Esophagus muscularis mucosa (tissue), 4 donors: ENCODE results near the gene C1QC. TPM values are rescaled to one million over a fixed set of nuclear protein-coding genes. Genes with fewer than 3 reads are reported as not detected.

ENCODE experiments used
- DNase-seq: peaks from one replicate; pipeline ENCODE4 v3.0.0-alpha.2; 2017; ENCODE audit errors: extremely low spot score
- H3K27ac ChIP-seq, 4 donors: fragments of 200-600 bp; sonication (generic); replicated peaks in 1 of 4; 1 replicate in 3 of 4; 2 replicates in 1 of 4; pipeline ENCODE4 v1.5.1; 2016 to 2019; ENCODE audit warnings: mild to moderate bottlenecking in 1 of 4
- H3K27me3 ChIP-seq, 4 donors: fragments of 200-600 bp; sonication (generic); one replicate each; pipeline versions ENCODE4 v1.5.1 to v1.6.0; 2016 to 2019
- H3K36me3 ChIP-seq, 4 donors: fragments of 200-600 bp; sonication (generic); one replicate each; pipeline ENCODE4 v1.5.1; 2016 to 2019
- H3K4me1 ChIP-seq, 4 donors: fragments of 200-600 bp; sonication (generic); one replicate each; pipeline ENCODE4 v1.5.1; 2016 to 2019
- H3K4me3 ChIP-seq, 4 donors: fragments of 200-600 bp; sonication (generic); 1 replicate in 2 of 4; 2 replicates in 2 of 4; pipeline ENCODE4 v1.5.1; 2016 to 2019; ENCODE audit warnings: mild to moderate bottlenecking in 4 of 4, moderate library complexity in 1 of 4
- H3K9me3 ChIP-seq, 4 donors: fragments of 200-600 bp; sonication (generic); 1 replicate in 3 of 4; 2 replicates in 1 of 4; pipeline ENCODE4 v1.5.1; 2016 to 2019
- CTCF ChIP-seq, 3 experiments: fragments of 200-600 bp in 2 of 3; fragments of 450-650 bp in 1 of 3; sonication (generic) in 2 of 3; IDR thresholded peaks; one replicate each; pipeline ENCODE4 v1.5.1; 2017 to 2019; ENCODE audit warnings: antibody characterized with exemption in 3 of 3, mild to moderate bottlenecking in 2 of 3, moderate library complexity in 1 of 3
- EP300 ChIP-seq: sonication (generic); formaldehyde crosslinking; IDR thresholded peaks from one replicate; pipeline ENCODE4 v1.6.1; 2017; ENCODE audit warnings: antibody characterized with exemption
- POLR2A ChIP-seq: fragments of 450-650 bp; IDR thresholded peaks from one replicate; pipeline ENCODE4 v1.6.1; 2017; ENCODE audit warnings: antibody characterized with exemption, moderate library complexity, mild to moderate bottlenecking, low read depth
- POLR2AphosphoS5 ChIP-seq, 2 donors: sonication (generic); formaldehyde crosslinking; IDR thresholded peaks; one replicate each; pipeline ENCODE4 v1.6.1; 2017; ENCODE audit warnings: antibody characterized with exemption in 2 of 2
- WGBS: methylation state at CpG from one replicate; pipeline ENCODE4 v1.1.5; 2018; 5-methylcytosine and 5-hydroxymethylcytosine counted together
- intact Hi-C: fragments of 100-400 bp; cut with DNase I; formaldehyde crosslinking; loops from one replicate; pipeline ENCODE4 v1.15.1; 2023
- total RNA-seq, 4 donors: library from RNA; depleted of rRNA; stranded (reverse); fragments of >200 nt; gene quantifications; one replicate each; pipeline versions ENCODE4 v1.1.0 to v1.2.1, GENCODE V29; 2016

Gene C1QC
- total RNA-seq, 4 donors from 2014 or later = 171 to 311 (median 181) TPM

DNA sequence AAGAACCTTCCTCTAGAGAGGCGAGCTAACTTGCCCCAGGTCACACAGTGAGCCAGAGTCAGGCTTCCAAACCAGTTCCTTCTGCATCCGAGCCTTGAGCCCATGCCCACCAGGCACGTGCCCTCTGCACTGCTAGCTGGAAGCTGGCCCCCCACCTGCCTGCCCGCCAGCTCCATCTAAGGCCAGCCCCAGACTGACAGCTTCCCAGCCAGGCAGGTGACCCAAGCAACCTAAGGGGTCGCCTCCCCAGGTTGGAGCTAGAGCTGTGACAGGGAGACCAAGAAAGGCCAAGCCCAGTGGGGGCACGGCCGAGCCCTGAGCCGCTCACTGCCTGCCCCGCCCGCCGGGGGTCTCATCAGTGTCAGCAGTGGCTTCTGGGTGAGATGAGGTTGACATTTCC is 26.9 kb upstream of the C1QC start:
- intact Hi-C loops = no loop called here
- WGBS = 30% methylated on average over 2 of the region's 11 CpGs
- Histone ChIP-seq H3K36me3 (no peaks in the 10 kb centered on the region), H3K27ac (no peak overlapping the region), H3K4me1 (no peaks in the 10 kb centered on the region), H3K9me3 (no peaks in the 10 kb centered on the region), H3K27me3 (peaks cover 0 to 99% (median 0%) of the 10 kb centered on the region in 4 donors), H3K4me3 (no peak overlapping the region)
- no peak for TF ChIP-seq EP300
- TF ChIP-seq CTCF (IDR thresholded peaks at IDR 0.05) = no peak
- no peak for TF ChIP-seq POLR2A
- TF ChIP-seq POLR2AphosphoS5 (IDR thresholded peaks at IDR 0.05) = no peak
- no peak for DNase-seq

DNA sequence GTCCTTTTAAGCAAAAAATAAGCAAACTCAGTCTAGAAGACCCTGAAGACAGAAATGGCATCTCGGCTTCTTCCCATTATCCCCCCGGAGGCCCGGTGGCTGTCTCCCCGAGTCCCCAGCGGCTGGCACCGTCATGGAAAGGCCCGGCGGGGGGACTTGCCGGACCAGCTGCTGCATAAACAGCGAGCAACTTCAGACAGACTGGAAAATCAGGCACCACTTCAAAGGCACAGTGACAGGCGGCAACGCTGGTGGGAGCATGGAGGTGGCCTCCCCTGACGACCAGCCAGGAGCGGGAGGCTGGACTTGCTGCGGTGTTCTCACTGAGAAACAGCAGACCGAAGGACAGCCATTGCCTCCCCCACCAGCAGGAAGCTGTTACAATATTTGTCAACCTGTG is 25.4 kb upstream of the C1QC start:
- intact Hi-C loops = no loop called here
- no peak for DNase-seq
- H3K27me3 ChIP-seq = peaks cover 0 to 98% (median 0%) of the 10 kb centered on the region in 4 donors
- H3K4me1 ChIP-seq = no peaks in the 10 kb centered on the region
- no peaks in the 10 kb centered on the region for H3K36me3 ChIP-seq
- H3K4me3 ChIP-seq = no peak overlapping the region
- H3K9me3 ChIP-seq = no peaks in the 10 kb centered on the region
- 28% methylated on average over 15 of the region's 16 CpGs for WGBS
- TF ChIP-seq CTCF (IDR thresholded peaks at IDR 0.05) (no peak), POLR2A (no peak), POLR2AphosphoS5 (IDR thresholded peaks at IDR 0.05) (no peak), EP300 (no peak)
- no peak overlapping the region for H3K27ac ChIP-seq

DNA sequence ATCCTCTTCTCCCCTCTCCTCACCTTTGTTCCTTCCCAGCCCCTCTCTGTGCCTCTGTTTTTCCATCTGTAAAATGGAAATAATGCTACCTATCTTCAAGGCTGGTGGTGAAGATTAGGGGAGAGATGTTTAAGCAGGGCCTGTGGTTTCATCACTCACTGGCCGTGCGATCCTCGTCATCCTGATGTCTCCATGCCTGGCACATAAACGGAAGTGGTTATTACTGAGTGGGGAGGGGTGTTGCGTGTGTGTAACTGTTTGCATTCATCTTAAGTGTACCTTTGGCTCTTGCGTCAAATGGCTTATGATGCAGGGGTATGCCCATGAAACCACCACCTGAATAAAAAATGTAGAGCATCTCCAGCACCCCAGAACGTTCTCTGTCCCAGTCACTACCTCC is 24.2 kb upstream of the C1QC start:
- H3K4me1 ChIP-seq = no peaks in the 10 kb centered on the region
- TF ChIP-seq POLR2A = no peak
- WGBS = 69% methylated on average over 7 of the region's 7 CpGs
- H3K9me3 ChIP-seq = no peaks in the 10 kb centered on the region
- H3K27me3 ChIP-seq = peaks cover 0 to 98% (median 2%) of the 10 kb centered on the region in 4 donors
- intact Hi-C loops = no loop called here
- DNase-seq = no peak
- H3K27ac ChIP-seq = no peak overlapping the region
- no peaks in the 10 kb centered on the region for H3K36me3 ChIP-seq
- no peak overlapping the region for H3K4me3 ChIP-seq

- TF ChIP-seq EP300 = no peak
- TF ChIP-seq CTCF (IDR thresholded peaks at IDR 0.05) = no peak
- TF ChIP-seq POLR2AphosphoS5 (IDR thresholded peaks at IDR 0.05) = no peak
- TF ChIP-seq POLR2A = no peak
- intact Hi-C loops = no loop called here
- no peaks in the 10 kb centered on the region for H3K4me1 ChIP-seq
- DNase-seq = no peak
- H3K27me3 ChIP-seq = peaks cover 0 to 98% (median 2%) of the 10 kb centered on the region in 4 donors
- 66% methylated on average over 9 of the region's 12 CpGs for WGBS
- no peak overlapping the region for H3K4me3 ChIP-seq
- H3K27ac ChIP-seq = no peak overlapping the region
- H3K9me3 ChIP-seq = no peaks in the 10 kb centered on the region
- H3K36me3 ChIP-seq = no peaks in the 10 kb centered on the region
Observed at GRCh38 chr1:22619798-22620197, 23.6 kb upstream of the C1QC start.

GRCh38 chr1:22621761-22622160 is 21.7 kb upstream of the C1QC start:
- TF ChIP-seq CTCF (IDR thresholded peaks at IDR 0.05) (no peak), POLR2AphosphoS5 (IDR thresholded peaks at IDR 0.05) (no peak), POLR2A (no peak), EP300 (no peak)
- no CpG with 5 or more reads among the region's 4 CpGs for WGBS
- Histone ChIP-seq H3K4me3 (no peak overlapping the region), H3K27ac (no peak overlapping the region), H3K36me3 (no peaks in the 10 kb centered on the region), H3K27me3 (peaks cover 0 to 98% (median 2%) of the 10 kb centered on the region in 4 donors), H3K4me1 (no peaks in the 10 kb centered on the region), H3K9me3 (no peaks in the 10 kb centered on the region)
- no peak for DNase-seq
- intact Hi-C loops = no loop called here
